GM23248 (cell line): Measurements from ENCODE around the gene SCAI.

ENCODE experiments used
- EZH2 ChIP-seq: fragments of 200-600 bp; sonication (generic); IDR thresholded peaks from 2 replicates; pipeline ENCODE4 v1.6.1; 2018; ENCODE audit warnings: antibody characterized with exemption, mild to moderate bottlenecking; ENCODE audit not compliant: insufficient read depth, poor library complexity, severe bottlenecking
- EZH2phosphoT487 ChIP-seq: fragments of 200-600 bp; sonication (generic); IDR thresholded peaks from 2 replicates; pipeline ENCODE4 v1.6.1; 2018; ENCODE audit warnings: antibody characterized with exemption, moderate library complexity, mild to moderate bottlenecking, low read depth; ENCODE audit not compliant: insufficient read depth

DNA sequence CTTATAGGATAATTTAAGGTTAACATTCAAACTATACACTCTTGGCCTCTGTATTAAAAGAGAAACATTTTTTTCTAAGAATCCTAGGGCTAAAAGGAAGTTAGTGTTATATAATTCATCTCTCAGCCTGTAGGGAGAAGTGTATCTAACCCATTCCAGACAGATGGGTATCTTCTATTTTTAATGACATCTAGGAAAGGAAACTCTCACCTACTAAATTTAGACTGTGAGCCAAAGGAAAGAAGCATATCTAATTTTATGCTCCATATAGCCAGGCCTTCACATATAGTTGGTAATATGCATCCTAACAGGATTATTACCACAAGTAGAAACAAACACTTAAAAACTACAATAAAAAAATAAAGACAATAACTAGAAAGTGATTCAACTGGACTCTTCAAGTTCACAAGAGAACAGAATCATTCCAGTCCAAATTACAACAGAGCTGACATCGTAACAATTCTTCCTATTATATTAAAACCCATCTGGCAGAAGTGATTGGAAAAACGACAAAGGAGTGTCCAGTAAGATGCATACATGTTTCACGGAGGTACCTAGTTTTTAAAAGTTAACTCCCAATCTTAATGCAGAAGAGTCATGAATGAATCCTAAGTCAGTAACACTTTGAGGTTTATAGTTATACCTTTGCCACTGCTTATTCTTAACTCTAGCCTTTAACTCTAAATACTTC lies 39.4 kb downstream of the SCAI start:
- no peak for TF ChIP-seq EZH2
- TF ChIP-seq EZH2phosphoT487: no peak
